ENCODE data around the gene NDUFAF2.

NDUFAF2 gene

DNA sequence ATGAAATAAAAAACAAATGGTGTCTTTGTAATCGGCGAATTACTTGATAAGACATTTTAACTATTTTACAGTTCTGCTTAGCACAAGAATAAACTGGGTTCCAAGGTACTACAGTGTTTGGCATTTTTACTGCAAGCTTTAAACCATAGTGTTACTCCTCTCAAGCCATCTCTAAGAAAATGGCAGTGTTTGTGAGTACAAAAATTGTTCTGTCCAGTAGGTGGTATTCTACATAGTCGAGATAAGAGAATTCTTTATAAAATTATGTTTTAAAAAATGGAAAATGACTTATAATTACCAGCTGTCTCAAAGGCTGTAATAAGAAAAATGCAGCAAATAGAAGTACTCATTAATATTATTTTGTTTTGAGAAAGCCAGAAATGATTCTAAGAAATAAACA is 214.1 kb downstream of the NDUFAF2 start:
- CTCF ChIA-PET, result interaction anchor here (0.6 kb wide), 3 partner anchors 103 to 872 kb away, joined by 3 to 5 read pairs (median 4); no protein-coding TSS in a partner anchor

More for the DNA sequence above, 214.1 kb downstream of the NDUFAF2 start:
- TF ChIP-seq ZEB2 (tag by site-specific recombination; IDR thresholded peaks at IDR 0.05) (no peak), KLF16 (tag by site-specific recombination; IDR thresholded peaks at IDR 0.05) (no peak), ZNF843 (tag by site-specific recombination; IDR thresholded peaks at IDR 0.05) (no peak), ZNF274 (IDR thresholded peaks at IDR 0.05; ENCODE audit: low read length) (no peak), ZNF274 (tag by site-specific recombination; IDR thresholded peaks at IDR 0.05; ENCODE audit: borderline replicate concordance) (no peak), BCL11A (tag by site-specific recombination; IDR thresholded peaks at IDR 0.05; ENCODE audit: low read depth) (no peak), ZNF112 (tag by site-specific recombination; IDR thresholded peaks at IDR 0.05) (no peak), EGR2 (tag by site-specific recombination; IDR thresholded peaks at IDR 0.05; ENCODE audit: low read depth) (no peak), ZBTB17 (tag by site-specific recombination; IDR thresholded peaks at IDR 0.05) (no peak), SETDB1 (IDR thresholded peaks at IDR 0.05; ENCODE audit: insufficient read length, low read length) (no peak), ZNF560 (tag by site-specific recombination; IDR thresholded peaks at IDR 0.05; ENCODE audit: borderline replicate concordance) (no peak), ZNF785 (tag by site-specific recombination; IDR thresholded peaks at IDR 0.05) (no peak), TRIM28 (IDR thresholded peaks at IDR 0.05; ENCODE audit: borderline replicate concordance, low read length) (no peak), ZSCAN16 (tag by site-specific recombination; IDR thresholded peaks at IDR 0.05) (no peak), ZNF658 (tag by site-specific recombination; IDR thresholded peaks at IDR 0.05) (no peak)
- TF ChIP-seq, protein P1, sequence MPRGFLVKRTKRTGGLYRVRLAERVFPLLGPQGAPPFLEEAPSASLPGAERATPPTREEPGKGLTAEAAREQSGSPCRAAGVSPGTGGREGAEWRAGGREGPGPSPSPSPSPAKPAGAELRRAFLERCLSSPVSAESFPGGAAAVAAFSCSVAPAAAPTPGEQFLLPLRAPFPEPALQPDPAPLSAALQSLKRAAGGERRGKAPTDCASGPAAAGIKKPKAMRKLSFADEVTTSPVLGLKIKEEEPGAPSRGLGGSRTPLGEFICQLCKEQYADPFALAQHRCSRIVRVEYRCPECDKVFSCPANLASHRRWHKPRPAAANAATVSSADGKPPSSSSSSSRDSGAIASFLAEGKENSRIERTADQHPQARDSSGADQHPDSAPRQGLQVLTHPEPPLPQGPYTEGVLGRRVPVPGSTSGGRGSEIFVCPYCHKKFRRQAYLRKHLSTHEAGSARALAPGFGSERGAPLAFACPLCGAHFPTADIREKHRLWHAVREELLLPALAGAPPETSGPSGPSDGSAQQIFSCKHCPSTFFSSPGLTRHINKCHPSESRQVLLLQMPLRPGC (tag by site-specific recombination; IDR thresholded peaks at IDR 0.05), result no peak
- TF ChIP-seq, protein P2, sequence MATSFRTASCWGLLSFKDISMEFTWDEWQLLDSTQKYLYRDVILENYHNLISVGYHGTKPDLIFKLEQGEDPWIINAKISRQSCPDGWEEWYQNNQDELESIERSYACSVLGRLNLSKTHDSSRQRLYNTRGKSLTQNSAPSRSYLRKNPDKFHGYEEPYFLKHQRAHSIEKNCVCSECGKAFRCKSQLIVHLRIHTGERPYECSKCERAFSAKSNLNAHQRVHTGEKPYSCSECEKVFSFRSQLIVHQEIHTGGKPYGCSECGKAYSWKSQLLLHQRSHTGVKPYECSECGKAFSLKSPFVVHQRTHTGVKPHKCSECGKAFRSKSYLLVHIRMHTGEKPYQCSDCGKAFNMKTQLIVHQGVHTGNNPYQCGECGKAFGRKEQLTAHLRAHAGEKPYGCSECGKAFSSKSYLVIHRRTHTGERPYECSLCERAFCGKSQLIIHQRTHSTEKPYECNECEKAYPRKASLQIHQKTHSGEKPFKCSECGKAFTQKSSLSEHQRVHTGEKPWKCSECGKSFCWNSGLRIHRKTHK (tag by site-specific recombination; IDR thresholded peaks at IDR 0.05), result no peak
- TF ChIP-seq, protein P3, sequence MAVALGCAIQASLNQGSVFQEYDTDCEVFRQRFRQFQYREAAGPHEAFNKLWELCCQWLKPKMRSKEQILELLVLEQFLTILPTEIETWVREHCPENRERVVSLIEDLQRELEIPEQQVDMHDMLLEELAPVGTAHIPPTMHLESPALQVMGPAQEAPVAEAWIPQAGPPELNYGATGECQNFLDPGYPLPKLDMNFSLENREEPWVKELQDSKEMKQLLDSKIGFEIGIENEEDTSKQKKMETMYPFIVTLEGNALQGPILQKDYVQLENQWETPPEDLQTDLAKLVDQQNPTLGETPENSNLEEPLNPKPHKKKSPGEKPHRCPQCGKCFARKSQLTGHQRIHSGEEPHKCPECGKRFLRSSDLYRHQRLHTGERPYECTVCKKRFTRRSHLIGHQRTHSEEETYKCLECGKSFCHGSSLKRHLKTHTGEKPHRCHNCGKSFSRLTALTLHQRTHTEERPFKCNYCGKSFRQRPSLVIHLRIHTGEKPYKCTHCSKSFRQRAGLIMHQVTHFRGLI (tag by site-specific recombination; IDR thresholded peaks at IDR 0.05), result no peak
- TF ChIP-seq, protein P4, sequence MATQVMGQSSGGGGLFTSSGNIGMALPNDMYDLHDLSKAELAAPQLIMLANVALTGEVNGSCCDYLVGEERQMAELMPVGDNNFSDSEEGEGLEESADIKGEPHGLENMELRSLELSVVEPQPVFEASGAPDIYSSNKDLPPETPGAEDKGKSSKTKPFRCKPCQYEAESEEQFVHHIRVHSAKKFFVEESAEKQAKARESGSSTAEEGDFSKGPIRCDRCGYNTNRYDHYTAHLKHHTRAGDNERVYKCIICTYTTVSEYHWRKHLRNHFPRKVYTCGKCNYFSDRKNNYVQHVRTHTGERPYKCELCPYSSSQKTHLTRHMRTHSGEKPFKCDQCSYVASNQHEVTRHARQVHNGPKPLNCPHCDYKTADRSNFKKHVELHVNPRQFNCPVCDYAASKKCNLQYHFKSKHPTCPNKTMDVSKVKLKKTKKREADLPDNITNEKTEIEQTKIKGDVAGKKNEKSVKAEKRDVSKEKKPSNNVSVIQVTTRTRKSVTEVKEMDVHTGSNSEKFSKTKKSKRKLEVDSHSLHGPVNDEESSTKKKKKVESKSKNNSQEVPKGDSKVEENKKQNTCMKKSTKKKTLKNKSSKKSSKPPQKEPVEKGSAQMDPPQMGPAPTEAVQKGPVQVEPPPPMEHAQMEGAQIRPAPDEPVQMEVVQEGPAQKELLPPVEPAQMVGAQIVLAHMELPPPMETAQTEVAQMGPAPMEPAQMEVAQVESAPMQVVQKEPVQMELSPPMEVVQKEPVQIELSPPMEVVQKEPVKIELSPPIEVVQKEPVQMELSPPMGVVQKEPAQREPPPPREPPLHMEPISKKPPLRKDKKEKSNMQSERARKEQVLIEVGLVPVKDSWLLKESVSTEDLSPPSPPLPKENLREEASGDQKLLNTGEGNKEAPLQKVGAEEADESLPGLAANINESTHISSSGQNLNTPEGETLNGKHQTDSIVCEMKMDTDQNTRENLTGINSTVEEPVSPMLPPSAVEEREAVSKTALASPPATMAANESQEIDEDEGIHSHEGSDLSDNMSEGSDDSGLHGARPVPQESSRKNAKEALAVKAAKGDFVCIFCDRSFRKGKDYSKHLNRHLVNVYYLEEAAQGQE (tag by site-specific recombination; IDR thresholded peaks at IDR 0.05), result no peak
- TF ChIP-seq, protein P5, sequence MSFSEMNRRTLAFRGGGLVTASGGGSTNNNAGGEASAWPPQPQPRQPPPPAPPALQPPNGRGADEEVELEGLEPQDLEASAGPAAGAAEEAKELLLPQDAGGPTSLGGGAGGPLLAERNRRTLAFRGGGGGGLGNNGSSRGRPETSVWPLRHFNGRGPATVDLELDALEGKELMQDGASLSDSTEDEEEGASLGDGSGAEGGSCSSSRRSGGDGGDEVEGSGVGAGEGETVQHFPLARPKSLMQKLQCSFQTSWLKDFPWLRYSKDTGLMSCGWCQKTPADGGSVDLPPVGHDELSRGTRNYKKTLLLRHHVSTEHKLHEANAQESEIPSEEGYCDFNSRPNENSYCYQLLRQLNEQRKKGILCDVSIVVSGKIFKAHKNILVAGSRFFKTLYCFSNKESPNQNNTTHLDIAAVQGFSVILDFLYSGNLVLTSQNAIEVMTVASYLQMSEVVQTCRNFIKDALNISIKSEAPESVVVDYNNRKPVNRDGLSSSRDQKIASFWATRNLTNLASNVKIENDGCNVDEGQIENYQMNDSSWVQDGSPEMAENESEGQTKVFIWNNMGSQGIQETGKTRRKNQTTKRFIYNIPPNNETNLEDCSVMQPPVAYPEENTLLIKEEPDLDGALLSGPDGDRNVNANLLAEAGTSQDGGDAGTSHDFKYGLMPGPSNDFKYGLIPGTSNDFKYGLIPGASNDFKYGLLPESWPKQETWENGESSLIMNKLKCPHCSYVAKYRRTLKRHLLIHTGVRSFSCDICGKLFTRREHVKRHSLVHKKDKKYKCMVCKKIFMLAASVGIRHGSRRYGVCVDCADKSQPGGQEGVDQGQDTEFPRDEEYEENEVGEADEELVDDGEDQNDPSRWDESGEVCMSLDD (tag by site-specific recombination; IDR thresholded peaks at IDR 0.05), result no peak
- peaks cover 2% of the 10 kb centered on the region; the same call in 1 of the 2 replicates for H3K4me1 ChIP-seq (ENCODE audit: control insufficient read depth, insufficient read depth, low read length)
- peaks cover 28 to 45% of the 10 kb centered on the region in 2 experiments for H3K36me3 ChIP-seq (ENCODE audit: control insufficient read depth in 2 of 2, insufficient read depth in 1 of 2, low read length in 2 of 2)
- POLR2A ChIA-PET, result interaction anchor here (1.1 kb wide), 1 partner anchor 13 kb away, joined by 5 read pairs; no protein-coding TSS in a partner anchor
- H3K4me3 ChIP-seq (ENCODE audit: low read depth, low read length), result no peak overlapping the region
- H3K9me3 ChIP-seq (ENCODE audit: control insufficient read depth, insufficient read depth, low read depth, low read length), result no peaks in the 10 kb centered on the region
- no peak overlapping the region for H3K27ac ChIP-seq (ENCODE audit: extremely low read depth, low read depth, low read length)

Data from HEK293 (cell line).